ENCODE data around the gene ZNF785. TPM values are rescaled to one million over a fixed set of nuclear protein-coding genes. Genes with fewer than 3 reads are reported as not detected.

ZNF785 gene
- total and polyA plus RNA-seq, 2 of the 13 experiments (the other 11 are each of a cell fraction or from before 2014, with no cell fraction given): 0.01 TPM; not detected in 1

DNA sequence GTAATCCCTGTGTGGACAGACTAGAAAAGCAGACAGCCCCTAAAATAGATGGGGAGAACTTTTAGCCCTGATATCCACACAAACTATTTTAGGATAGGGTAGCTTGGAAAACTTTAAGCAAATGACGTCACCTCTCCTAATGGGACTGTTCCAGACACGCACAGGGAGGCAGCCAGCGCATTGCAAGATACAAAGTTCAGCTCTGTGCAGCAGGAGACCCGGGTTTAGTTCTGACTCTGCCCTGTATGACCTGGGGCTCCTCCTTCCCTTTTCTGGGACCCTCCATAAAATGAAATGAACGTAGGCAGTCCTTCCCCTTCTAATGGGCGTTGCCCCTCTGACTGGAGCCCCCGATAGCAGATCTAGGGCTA, 18.4 kb upstream of the ZNF785 start (continued):
- TF ChIP-seq, protein P1, sequence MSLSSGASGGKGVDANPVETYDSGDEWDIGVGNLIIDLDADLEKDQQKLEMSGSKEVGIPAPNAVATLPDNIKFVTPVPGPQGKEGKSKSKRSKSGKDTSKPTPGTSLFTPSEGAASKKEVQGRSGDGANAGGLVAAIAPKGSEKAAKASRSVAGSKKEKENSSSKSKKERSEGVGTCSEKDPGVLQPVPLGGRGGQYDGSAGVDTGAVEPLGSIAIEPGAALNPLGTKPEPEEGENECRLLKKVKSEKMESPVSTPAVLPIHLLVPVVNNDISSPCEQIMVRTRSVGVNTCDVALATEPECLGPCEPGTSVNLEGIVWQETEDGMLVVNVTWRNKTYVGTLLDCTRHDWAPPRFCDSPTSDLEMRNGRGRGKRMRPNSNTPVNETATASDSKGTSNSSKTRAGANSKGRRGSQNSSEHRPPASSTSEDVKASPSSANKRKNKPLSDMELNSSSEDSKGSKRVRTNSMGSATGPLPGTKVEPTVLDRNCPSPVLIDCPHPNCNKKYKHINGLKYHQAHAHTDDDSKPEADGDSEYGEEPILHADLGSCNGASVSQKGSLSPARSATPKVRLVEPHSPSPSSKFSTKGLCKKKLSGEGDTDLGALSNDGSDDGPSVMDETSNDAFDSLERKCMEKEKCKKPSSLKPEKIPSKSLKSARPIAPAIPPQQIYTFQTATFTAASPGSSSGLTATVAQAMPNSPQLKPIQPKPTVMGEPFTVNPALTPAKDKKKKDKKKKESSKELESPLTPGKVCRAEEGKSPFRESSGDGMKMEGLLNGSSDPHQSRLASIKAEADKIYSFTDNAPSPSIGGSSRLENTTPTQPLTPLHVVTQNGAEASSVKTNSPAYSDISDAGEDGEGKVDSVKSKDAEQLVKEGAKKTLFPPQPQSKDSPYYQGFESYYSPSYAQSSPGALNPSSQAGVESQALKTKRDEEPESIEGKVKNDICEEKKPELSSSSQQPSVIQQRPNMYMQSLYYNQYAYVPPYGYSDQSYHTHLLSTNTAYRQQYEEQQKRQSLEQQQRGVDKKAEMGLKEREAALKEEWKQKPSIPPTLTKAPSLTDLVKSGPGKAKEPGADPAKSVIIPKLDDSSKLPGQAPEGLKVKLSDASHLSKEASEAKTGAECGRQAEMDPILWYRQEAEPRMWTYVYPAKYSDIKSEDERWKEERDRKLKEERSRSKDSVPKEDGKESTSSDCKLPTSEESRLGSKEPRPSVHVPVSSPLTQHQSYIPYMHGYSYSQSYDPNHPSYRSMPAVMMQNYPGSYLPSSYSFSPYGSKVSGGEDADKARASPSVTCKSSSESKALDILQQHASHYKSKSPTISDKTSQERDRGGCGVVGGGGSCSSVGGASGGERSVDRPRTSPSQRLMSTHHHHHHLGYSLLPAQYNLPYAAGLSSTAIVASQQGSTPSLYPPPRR (CRISPR knock-in tag; IDR thresholded peaks at IDR 0.05; ENCODE audit: borderline replicate concordance): no peak
- peak; percentile 86; the same call in 1 of the 2 replicates for TF ChIP-seq ZNF549 (CRISPR knock-in tag; IDR thresholded peaks at IDR 0.05)
- TF ChIP-seq, protein P2, sequence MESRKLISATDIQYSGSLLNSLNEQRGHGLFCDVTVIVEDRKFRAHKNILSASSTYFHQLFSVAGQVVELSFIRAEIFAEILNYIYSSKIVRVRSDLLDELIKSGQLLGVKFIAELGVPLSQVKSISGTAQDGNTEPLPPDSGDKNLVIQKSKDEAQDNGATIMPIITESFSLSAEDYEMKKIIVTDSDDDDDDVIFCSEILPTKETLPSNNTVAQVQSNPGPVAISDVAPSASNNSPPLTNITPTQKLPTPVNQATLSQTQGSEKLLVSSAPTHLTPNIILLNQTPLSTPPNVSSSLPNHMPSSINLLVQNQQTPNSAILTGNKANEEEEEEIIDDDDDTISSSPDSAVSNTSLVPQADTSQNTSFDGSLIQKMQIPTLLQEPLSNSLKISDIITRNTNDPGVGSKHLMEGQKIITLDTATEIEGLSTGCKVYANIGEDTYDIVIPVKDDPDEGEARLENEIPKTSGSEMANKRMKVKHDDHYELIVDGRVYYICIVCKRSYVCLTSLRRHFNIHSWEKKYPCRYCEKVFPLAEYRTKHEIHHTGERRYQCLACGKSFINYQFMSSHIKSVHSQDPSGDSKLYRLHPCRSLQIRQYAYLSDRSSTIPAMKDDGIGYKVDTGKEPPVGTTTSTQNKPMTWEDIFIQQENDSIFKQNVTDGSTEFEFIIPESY (CRISPR knock-in tag; IDR thresholded peaks at IDR 0.05): peak; percentile 50; the same call in 1 of the 2 replicates
- TF ChIP-seq ZNF546 (CRISPR knock-in tag; conservative IDR thresholded peaks at IDR 0.05): no peak
- TF ChIP-seq, protein P3, sequence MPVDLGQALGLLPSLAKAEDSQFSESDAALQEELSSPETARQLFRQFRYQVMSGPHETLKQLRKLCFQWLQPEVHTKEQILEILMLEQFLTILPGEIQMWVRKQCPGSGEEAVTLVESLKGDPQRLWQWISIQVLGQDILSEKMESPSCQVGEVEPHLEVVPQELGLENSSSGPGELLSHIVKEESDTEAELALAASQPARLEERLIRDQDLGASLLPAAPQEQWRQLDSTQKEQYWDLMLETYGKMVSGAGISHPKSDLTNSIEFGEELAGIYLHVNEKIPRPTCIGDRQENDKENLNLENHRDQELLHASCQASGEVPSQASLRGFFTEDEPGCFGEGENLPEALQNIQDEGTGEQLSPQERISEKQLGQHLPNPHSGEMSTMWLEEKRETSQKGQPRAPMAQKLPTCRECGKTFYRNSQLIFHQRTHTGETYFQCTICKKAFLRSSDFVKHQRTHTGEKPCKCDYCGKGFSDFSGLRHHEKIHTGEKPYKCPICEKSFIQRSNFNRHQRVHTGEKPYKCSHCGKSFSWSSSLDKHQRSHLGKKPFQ (CRISPR knock-in tag; IDR thresholded peaks at IDR 0.05; ENCODE audit: insufficient replicate concordance): no peak
- peak; percentile 83 for TF ChIP-seq ATF7 (IDR thresholded peaks at IDR 0.05)
- TF ChIP-seq ATF7 (CRISPR knock-in tag; IDR thresholded peaks at IDR 0.05): no peak
- no peak for TF ChIP-seq ZNF562 (CRISPR knock-in tag; IDR thresholded peaks at IDR 0.05; ENCODE audit: borderline replicate concordance)
- no peak for TF ChIP-seq ZSCAN31 (CRISPR knock-in tag; IDR thresholded peaks at IDR 0.05; ENCODE audit: low read depth)
